A549 (cell line): ENCODE measurements around the gene PRXL2A.
"Not testable (repeated sequence)": the region's sequence is repeated elsewhere in the genome, so short reads cannot be mapped to it uniquely, and the experiment has no call there.

Source experiments
- CEBPB ChIP-seq, 2 experiments: fragments of >200 bp in 1 of 2; sonication (Bioruptor Twin) in 1 of 2; formaldehyde crosslinking in 1 of 2; IDR thresholded peaks; 2 replicates each; pipeline ENCODE4 v1.6.1; 2012 to 2016
- CTCF ChIP-seq: fragments of >200 bp; sonication (Bioruptor Twin); formaldehyde crosslinking; IDR thresholded peaks from 3 replicates; pipeline ENCODE4 v1.5.1; 2016

DNA sequence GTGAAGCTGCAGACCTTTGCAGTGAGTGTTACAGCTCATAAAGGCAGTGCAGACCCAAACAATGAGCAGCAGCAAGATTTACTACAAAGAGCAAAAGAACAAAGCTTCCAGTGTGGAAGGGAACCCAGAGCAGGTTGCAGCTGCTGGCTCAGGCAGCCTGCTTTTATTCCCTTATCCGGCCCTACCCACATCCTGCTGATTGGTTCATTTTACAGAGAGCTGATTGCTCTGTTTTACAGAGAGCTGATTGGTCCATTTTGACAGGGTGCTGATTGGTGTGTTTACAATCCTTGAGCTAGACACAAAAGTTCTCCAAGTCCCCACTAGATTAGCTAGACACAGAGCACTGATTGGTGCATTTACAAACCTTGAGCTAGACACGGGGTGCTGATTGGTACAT lies 49.4 kb upstream of the PRXL2A start:
- TF ChIP-seq CTCF; CEBPB (IDR thresholded peaks at IDR 0.05): not testable (repeated sequence)
